IPS-20b (cell line): ENCODE data around the gene RAB10.
"Not testable (repeated sequence)": the region's sequence is repeated elsewhere in the genome, so short reads cannot be mapped to it uniquely, and the experiment has no call there.

Experiments used
- H3K27ac ChIP-seq: one replicate; pipeline ENCODE4 v1.5.1; 2013; ENCODE audit warnings: low read length
- H3K27me3 ChIP-seq: 2 replicates; pipeline ENCODE4 v1.6.1; 2013; ENCODE audit warnings: mild to moderate bottlenecking, low read length, inconsistent platforms; ENCODE audit not compliant: insufficient read depth
- H3K36me3 ChIP-seq: 2 replicates; pipeline ENCODE4 v1.6.1; 2013; ENCODE audit warnings: low read depth, mild to moderate bottlenecking, inconsistent platforms, low read length, moderate library complexity; ENCODE audit not compliant: insufficient read depth
- H3K4me1 ChIP-seq: 2 replicates; pipeline ENCODE4 v1.6.1; 2013; ENCODE audit warnings: mild to moderate bottlenecking, control low read depth, inconsistent platforms, low read length, moderate library complexity; ENCODE audit not compliant: insufficient read depth
- H3K4me3 ChIP-seq: 2 replicates; pipeline ENCODE4 v1.5.1; 2013; ENCODE audit warnings: mild to moderate bottlenecking, low read length, inconsistent platforms
- H3K9ac ChIP-seq: 2 replicates; pipeline ENCODE4 v1.6.1; 2013; ENCODE audit warnings: low read depth, mild to moderate bottlenecking, inconsistent platforms, low read length, moderate library complexity
- H3K9me3 ChIP-seq: 2 replicates; pipeline ENCODE4 v1.6.1; 2013; ENCODE audit warnings: mild to moderate bottlenecking, low read depth, low read length, inconsistent platforms; ENCODE audit not compliant: insufficient read depth

The RAB10 gene

GRCh38 chr2:26144953-26145680 lies 111.2 kb downstream of the RAB10 start:
- H3K9ac ChIP-seq = no peak overlapping the region

GRCh38 chr2:26148501-26148900 lies 114.6 kb downstream of the RAB10 start:
- no peaks in the 10 kb centered on the region for H3K27me3 ChIP-seq
- no peaks in the 10 kb centered on the region for H3K4me1 ChIP-seq

More at GRCh38 chr2:26144953-26145680, 111.2 kb downstream of the RAB10 start:
- no peaks in the 10 kb centered on the region for H3K4me1 ChIP-seq
- no peak overlapping the region for H3K27ac ChIP-seq
- H3K4me3 ChIP-seq = no peak overlapping the region
- no peaks in the 10 kb centered on the region for H3K36me3 ChIP-seq
- no peaks in the 10 kb centered on the region for H3K27me3 ChIP-seq
- no peaks in the 10 kb centered on the region for H3K9me3 ChIP-seq

GRCh38 chr2:26150243-26150642 lies 116.4 kb downstream of the RAB10 start:
- no peaks in the 10 kb centered on the region for H3K4me1 ChIP-seq
- no peaks in the 10 kb centered on the region for H3K36me3 ChIP-seq
- H3K27me3 ChIP-seq = no peaks in the 10 kb centered on the region
- no peak overlapping the region for H3K4me3 ChIP-seq
- no peak overlapping the region for H3K9ac ChIP-seq
- H3K9me3 ChIP-seq = no peaks in the 10 kb centered on the region
- H3K27ac ChIP-seq = no peak overlapping the region

More at GRCh38 chr2:26148501-26148900, 114.6 kb downstream of the RAB10 start:
- Histone ChIP-seq H3K9ac (no peak overlapping the region), H3K27ac (no peak overlapping the region), H3K9me3 (no peaks in the 10 kb centered on the region), H3K36me3 (no peaks in the 10 kb centered on the region), H3K4me3 (no peak overlapping the region)

GRCh38 chr2:26157580-26157979 lies 123.7 kb downstream of the RAB10 start:
- no peaks in the 10 kb centered on the region for H3K36me3 ChIP-seq
- no peaks in the 10 kb centered on the region for H3K4me1 ChIP-seq
- H3K27me3 ChIP-seq = no peaks in the 10 kb centered on the region
- H3K9ac ChIP-seq = no peak overlapping the region
- H3K27ac ChIP-seq = no peak overlapping the region
- H3K9me3 ChIP-seq = no peaks in the 10 kb centered on the region
- H3K4me3 ChIP-seq = no peak overlapping the region

- H3K4me3 ChIP-seq = no peak overlapping the region
- no peaks in the 10 kb centered on the region for H3K36me3 ChIP-seq
- H3K27ac ChIP-seq = no peak overlapping the region
- no peaks in the 10 kb centered on the region for H3K9me3 ChIP-seq
- H3K27me3 ChIP-seq = no peaks in the 10 kb centered on the region
- H3K9ac ChIP-seq = no peak overlapping the region
- H3K4me1 ChIP-seq = no peaks in the 10 kb centered on the region
Observed at GRCh38 chr2:26161926-26162325, 128.0 kb downstream of the RAB10 start.

- Histone ChIP-seq H3K4me3 (no peak overlapping the region), H3K27ac (no peak overlapping the region), H3K9me3 (no peaks in the 10 kb centered on the region), H3K36me3 (no peaks in the 10 kb centered on the region), H3K27me3 (no peaks in the 10 kb centered on the region), H3K9ac (no peak overlapping the region), H3K4me1 (no peaks in the 10 kb centered on the region)
Observed at GRCh38 chr2:26162963-26163362, 129.1 kb downstream of the RAB10 start.

- no peaks in the 10 kb centered on the region for H3K4me1 ChIP-seq
- no peaks in the 10 kb centered on the region for H3K36me3 ChIP-seq
- H3K27ac ChIP-seq = no peak overlapping the region
- H3K27me3 ChIP-seq = no peaks in the 10 kb centered on the region
- no peak overlapping the region for H3K9ac ChIP-seq
- H3K9me3 ChIP-seq = no peaks in the 10 kb centered on the region
- H3K4me3 ChIP-seq = no peak overlapping the region
Observed at GRCh38 chr2:26164231-26164630, 130.3 kb downstream of the RAB10 start.

GRCh38 chr2:26164641-26165211 lies 130.8 kb downstream of the RAB10 start:
- Histone ChIP-seq H3K27me3 (no peaks in the 10 kb centered on the region), H3K4me3 (no peak overlapping the region), H3K4me1 (no peaks in the 10 kb centered on the region), H3K9me3 (no peaks in the 10 kb centered on the region), H3K9ac (no peak overlapping the region), H3K36me3 (no peaks in the 10 kb centered on the region), H3K27ac (no peak overlapping the region)

- Histone ChIP-seq H3K36me3 (no peaks in the 10 kb centered on the region), H3K4me3 (no peak overlapping the region), H3K4me1 (no peaks in the 10 kb centered on the region), H3K27ac (no peak overlapping the region), H3K9me3 (no peaks in the 10 kb centered on the region), H3K9ac (no peak overlapping the region), H3K27me3 (no peaks in the 10 kb centered on the region)
Observed at GRCh38 chr2:26165403-26165802, 131.5 kb downstream of the RAB10 start.

- H3K4me3 ChIP-seq, H3K9me3 ChIP-seq, H3K27ac ChIP-seq, H3K4me1 ChIP-seq, H3K9ac ChIP-seq, H3K36me3 ChIP-seq, H3K27me3 ChIP-seq: not testable (repeated sequence)
Observed at GRCh38 chr2:26166541-26166940, 132.7 kb downstream of the RAB10 start.

GRCh38 chr2:26168785-26169184 lies 134.9 kb downstream of the RAB10 start:
- H3K9ac ChIP-seq = no peak overlapping the region
- no peak overlapping the region for H3K27ac ChIP-seq
- H3K4me3 ChIP-seq = no peak overlapping the region
- H3K4me1 ChIP-seq = no peaks in the 10 kb centered on the region
- H3K36me3 ChIP-seq = no peaks in the 10 kb centered on the region
- H3K27me3 ChIP-seq = peaks cover 11% of the 10 kb centered on the region; the same call in 1 of the 2 replicates
- H3K9me3 ChIP-seq = no peaks in the 10 kb centered on the region

- peaks cover 16% of the 10 kb centered on the region for H3K27me3 ChIP-seq
Observed at GRCh38 chr2:26169226-26169625, 135.3 kb downstream of the RAB10 start.

More at GRCh38 chr2:26169226-26169625, 135.3 kb downstream of the RAB10 start:
- Histone ChIP-seq H3K27ac (no peak overlapping the region), H3K4me3 (no peak overlapping the region), H3K4me1 (peaks cover under 1% of the 10 kb centered on the region; the same call in 1 of the 2 replicates), H3K36me3 (no peaks in the 10 kb centered on the region), H3K9ac (no peak overlapping the region), H3K9me3 (no peaks in the 10 kb centered on the region)
